HG03135 (cell line): ENCODE data around the gene OR7A10.

ENCODE experiments used
- ATAC-seq: cut with Tn5 transposase; IDR thresholded peaks from one replicate; pipeline ENCODE4 v1.9.1; 2021; ENCODE audit warnings: mild to moderate bottlenecking, moderate library complexity; ENCODE audit not compliant: unreplicated experiment

OR7A10 gene

DNA sequence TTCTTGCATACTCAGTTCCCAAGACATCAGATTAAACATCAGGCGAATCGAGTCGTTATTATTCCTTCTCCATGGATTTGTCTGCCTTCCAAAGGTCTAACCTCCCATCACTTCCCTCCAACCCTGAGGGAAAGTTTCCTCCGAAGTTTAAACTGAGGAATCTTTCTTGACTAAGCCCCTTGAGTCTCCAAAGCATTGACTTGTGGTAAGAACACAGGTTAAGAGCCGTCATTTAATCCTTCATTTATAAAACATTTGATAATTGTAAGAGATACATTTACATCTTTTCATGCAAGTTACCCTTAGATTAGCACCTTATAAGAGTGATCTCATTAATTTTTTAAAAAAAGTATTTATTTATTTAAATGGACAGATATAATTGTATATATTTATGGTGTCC is at the start of gene OR7A10:
Gene OR7A10, minus strand, starts transcription at position 101 of the 400 bp plus-strand sequence. CDS start 7,045 bp downstream, outside the sequence.
- no peak for ATAC-seq

DNA sequence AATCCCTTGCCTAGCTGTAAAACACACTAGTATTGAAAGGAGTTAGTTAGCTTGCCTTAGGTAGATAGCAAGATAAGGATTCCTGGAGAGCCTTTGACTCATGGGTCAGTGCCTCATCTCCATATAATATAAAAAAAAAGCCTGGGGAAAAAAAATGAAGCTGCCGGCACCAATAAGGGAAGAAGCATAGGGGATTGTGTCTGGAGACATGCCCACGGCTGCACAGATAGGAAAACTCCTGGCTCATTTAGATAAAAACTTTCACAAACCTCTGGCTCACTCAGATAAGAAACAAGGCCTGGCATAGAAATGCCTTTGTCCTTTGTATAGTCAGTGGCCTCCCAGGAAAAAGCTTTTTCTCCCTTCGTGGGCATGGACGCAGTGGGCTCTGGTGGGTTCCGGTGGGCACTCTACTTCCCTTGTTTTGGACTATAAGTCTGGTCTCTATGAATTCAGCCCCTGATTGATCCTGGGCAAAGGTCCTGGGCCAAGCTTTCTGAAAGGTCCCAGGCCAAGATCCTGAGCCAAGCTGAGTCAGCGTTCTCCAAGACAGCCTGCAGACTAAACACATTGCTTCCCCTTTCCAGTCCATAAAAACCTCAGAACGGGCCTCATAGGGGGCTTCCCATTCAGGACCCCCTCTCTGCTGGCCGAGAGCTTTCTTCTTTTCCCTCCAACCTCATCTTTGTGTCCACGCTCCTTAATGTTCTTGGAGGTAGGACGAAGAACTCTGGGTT is 42.1 kb upstream of the OR7A10 start:
- ATAC-seq, result no peak

DNA sequence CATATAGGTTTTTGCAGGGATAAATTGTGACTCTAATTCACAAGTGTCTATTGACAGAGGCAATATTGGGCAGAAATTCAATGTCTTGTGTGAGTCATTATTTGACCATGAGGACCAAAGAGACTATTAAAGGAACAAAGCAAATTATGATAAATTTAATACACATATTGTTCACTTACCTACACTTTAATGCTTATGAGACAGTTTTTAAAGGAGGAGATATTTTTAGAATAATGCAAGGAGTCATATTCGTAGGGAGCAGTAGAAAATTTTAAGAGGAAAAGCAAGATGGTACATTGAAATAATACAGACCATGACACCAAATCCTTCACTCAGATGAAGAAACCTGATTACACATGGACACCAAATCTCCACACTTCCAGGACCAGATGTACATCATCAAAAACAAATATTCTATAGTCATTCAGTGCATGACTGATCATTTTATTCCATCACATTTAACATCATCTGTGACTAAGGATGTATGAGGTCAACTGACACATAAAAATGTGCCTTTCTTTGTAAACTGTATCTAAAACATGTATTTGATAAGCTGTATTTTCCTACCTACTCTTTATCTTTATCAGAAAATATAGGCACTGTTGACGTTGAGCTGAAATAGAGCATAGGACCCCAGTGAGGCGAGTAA is 41.4 kb upstream of the OR7A10 start:
- no peak for ATAC-seq

DNA sequence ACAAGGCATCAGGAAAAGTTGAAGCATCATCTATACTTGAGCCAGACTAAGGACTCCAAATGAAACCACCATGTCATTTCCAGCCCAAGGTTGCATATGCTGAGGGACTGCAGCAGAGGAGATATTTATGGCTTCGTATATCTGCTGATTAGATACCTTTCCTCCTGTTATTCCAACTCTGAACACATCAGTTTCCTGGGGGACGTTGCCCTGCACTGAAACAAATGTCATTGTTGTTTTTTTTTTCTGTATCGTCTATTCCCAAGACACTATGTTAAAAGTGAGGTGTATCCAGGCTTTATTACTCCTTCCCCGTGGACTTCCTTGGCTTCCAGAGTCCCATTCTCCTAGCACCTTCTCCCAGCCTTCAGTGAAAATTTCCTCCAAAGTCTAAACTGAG is 37.3 kb upstream of the OR7A10 start, which contains the start of gene OR7A17:
Gene OR7A17, minus strand, starts transcription at position 101 of the 400 bp plus-strand sequence. CDS start 4,777 bp downstream, outside the sequence.
- ATAC-seq, result no peak

DNA sequence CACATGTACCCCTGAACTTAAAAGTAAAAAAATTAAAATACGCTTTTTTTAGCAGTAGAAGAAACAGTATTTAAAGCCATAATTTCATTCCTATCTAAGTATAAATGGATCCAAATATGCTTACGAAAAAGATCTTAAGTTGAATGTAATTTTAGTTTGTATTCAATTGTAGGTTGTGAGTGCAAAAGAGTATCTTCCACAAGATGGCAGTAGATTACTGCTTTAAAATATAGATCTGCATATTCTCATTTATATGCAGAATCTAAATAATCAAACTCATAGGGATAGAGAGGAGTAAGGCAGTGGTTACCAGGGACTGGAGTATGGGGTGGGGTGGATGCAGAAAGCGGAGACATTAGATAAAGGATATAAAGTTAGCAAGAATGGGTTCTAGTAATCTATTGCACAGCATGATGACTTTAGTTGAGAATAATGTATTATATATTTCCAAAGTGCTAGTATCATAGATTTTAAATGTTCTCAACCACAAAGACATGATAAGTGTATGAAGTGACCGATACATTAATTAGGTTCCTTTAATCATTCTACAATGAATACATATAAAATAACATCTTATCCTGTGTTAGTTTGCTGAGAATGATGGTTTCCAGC is 23.0 kb upstream of the OR7A10 start:
- ATAC-seq, result no peak

DNA sequence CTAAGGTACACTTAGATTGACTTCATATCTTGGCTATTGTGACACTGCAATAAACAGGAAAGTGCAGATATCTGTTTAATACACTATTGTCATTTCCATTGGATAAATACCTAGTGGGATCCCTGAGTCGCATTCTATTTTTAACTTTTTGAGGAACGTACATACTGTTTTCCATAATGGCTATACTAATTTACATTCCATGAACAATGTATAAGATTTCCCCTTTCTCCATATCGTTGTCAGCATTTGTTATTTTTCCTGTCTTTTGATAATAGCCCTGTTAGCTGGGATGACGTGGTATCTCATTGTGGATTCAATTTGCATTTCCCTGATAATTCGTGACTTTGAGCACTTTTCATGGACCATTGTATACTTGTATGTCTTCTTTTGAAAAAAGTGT is 19.8 kb upstream of the OR7A10 start:
- ATAC-seq, result no peak

DNA sequence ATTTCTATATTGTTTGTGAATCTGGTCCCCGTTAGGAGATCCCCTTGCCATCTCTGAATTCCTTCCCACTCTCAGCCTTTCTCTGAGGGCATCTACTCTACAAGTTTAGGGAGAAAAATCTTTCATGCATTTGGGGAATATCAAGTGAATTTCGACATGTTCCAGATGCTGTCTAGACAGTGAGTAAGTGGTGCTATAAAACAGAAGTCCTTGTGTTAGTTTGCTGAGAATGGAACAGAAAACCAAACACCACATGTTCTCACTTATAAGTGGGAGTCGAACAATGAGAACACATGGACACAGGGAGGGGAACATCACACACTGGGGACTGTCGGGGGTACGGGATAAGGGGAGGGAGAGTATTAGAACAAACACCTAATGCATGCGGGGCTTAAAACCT is 5.1 kb downstream of the OR7A10 start:
- no peak for ATAC-seq

DNA sequence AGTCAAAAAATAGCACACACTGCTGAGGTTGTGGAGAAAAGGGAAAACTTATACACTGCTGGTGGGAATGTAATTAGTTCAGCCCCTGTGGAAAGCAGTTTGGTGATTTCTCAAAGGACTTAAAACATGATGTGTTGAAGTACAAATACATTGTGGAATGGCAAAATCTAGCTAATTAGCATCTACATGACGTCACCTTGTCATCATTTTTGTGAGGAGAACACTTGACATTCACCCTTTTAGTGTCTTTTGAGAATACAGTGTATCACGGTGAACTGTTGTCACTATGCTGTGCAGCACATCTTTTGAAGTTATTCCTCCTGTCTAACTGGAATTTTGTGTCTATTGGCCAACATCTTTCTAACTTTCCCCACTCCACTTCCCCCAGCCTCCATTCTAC is 5.6 kb downstream of the OR7A10 start:
- ATAC-seq, result no peak

DNA sequence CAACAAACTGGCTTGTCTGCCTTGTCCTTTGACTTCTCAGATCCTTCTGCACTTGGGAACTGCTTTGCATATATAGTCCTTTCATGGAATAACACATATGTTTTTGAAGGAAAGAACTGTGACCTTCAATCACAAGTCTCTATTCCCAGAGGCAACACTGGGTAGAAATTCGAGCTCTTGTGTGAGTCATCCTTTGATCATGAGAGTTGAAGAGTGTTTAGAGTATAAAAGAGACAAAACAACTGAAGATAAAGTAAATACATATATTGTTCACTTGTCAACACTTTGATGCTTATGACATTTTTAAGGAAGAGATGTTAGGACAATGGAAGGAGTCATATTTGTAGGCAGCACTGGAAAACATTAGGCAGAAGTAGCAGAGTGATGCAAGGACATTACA is 8.5 kb downstream of the OR7A10 start:
- ATAC-seq, result no peak

DNA sequence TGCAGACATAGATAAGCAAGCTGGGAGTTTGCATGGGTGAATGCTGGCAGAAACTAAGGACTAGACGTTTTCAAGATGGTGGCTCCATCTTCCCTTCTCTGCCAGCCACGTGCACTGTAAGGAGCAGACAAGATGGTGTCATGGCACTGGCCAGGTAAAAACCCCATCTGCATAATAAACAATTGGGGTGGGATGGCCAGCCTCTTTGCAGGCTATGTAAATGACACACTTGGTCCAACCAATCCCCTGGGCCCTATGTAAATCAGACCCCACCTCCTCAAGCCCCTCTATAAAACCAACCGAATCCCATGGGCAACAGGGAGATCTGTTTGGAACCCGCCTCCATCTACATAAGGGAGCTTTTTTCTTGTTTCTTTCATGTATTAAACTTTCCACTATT is 11.3 kb downstream of the OR7A10 start:
- ATAC-seq, result no peak

DNA sequence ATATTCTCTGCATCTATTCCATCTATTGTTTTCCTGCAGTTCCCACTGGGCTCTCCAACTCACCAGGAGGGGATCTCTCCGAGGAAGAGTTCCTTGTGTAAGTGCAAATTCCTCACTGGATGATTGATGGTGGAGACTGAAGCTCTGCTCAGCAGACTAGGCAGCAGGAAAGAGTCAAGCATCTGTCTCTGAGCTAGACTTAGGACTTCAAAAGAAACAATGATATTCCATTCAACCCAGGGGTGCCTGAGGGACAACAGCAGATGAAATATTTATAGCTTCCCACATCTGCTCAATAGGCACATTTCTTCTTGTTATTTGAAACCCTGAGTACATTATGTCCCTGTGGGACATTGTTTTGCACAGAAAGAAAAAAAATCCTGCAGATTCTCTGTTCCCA is 13.7 kb downstream of the OR7A10 start, which contains the start of the genes OR7A5 and OR7C1:
Gene OR7A5, minus strand, starts transcription at position 175 of the 400 bp plus-strand sequence. CDS start 6,944 bp downstream, outside the sequence.
Gene OR7C1, minus strand, starts transcription at position 175 of the 400 bp plus-strand sequence. CDS start 35,049 bp downstream, outside the sequence.
- no peak for ATAC-seq

DNA sequence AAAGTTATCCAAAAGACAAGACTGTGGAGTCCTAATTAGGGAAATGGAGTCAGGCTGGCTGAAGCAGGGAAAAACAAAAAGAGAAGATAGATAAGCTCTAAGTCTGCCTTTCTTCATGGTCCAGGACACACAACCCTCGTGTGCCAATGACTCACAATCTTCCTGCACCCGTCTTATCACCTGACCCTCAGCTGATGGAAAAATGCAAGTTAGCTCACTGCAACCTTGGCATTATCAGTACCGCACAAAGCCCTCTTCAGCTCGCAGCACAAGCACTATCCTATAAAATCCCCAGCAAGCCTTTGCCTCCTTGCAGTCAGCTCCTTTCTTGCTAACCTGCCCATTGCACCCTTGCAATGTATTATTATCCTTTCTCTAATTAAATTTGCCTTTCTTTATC is 18.0 kb downstream of the OR7A10 start:
- no peak for ATAC-seq

DNA sequence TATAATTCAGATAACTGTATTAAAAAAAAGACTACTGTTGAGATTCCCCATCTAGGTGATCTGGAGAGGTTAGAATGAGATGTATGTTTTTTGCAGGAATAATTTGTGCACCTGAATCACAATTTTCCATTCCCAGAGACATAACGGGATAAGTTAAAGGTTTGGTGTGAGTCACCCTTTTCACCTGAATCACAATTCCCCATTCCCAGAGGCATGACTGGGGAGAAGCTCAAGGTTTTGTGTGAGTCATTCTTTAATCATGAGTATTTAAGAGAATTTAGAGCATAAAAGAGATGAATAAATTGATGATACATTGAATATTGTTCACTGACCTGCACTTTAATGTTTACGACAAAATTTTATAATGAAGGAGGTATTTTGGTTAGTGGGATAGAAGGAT is 22.7 kb downstream of the OR7A10 start:
- no peak for ATAC-seq

DNA sequence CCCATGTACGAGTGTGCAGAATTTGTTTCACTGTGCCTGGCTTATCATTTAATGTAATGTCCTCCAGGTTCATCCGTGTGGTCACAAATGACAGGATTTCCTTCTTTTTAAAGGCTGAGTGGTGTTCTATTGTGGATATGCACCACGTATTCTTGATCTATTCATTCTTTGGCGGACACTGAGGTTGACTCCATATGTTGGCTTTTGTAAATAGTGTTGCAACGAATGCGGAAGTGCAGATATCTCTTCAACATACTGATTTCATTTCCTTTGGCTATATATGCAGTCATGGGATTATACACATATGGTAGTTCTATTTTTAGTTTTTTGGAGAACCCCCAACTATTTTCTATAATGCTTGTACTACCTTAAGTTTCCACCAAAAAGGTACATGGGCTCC is 26.8 kb downstream of the OR7A10 start:
- no peak for ATAC-seq

DNA sequence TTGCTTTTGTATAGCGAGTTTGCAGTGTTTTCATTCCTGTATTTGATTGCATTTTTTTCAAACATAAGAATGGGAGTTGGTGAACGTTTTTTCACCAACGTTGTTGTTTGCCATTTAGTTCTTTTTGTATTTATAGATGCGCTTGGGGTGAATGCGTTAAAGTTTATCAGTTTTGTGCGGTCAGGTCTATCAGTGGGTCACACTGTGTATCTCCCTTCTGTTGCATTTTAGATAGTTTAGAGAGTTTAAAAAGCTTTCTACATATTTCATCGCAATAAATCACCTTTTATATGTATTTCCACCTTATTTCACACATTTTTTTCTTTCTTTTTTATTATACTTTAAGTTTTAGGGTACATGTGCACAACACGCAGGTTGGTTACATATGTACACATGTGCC is 30.1 kb downstream of the OR7A10 start:
- no peak for ATAC-seq

DNA sequence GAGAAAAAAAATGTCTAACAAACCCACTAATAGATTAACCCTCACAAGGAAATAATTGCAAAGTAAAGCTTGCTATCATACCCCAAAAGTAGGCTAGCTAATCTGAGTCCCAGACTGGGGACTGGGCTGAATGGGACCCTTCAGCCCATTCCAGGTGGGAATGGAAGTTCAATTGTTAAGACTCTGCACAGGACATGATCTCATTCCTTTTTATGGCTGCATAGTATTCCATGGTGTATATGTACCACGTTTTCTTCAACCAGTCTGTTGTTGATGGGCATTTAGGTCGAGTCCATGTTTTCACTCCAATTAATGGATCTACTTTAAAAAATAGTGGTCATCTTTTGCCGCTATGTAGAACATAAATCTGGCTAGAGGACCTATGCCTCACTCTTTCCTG is 31.7 kb downstream of the OR7A10 start:
- ATAC-seq, result no peak

DNA sequence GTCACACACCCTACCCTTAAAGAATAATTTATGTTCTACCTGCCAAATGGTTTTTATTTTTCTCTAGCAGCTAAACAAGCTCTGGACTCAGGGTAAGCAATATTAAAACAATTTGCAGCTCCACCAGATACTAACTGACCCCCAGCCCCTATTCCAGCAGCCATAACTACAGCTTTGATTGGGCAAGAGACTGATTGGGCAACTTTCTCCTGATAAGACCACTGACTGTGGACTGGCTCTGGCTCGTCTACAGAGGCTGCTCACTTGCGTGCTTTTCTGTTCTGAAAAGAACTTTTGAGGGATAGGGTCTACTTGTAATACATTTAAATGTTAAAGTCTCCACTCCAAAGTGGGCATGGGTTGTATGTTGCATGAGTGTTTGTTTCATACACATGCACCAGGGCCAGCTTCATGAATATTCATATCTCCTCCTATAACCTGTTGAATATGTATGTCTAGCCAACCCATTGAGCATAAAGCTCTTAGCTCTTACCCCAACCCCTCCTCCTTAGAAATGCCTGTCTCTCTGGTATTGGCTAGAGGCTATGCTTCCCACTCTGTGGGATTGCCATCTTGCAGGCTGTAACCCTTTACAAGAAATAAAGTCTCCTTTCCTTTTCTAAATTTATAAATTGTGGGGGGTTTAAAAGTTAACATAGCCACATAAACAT is 33.6 kb downstream of the OR7A10 start:
- no peak for ATAC-seq

DNA sequence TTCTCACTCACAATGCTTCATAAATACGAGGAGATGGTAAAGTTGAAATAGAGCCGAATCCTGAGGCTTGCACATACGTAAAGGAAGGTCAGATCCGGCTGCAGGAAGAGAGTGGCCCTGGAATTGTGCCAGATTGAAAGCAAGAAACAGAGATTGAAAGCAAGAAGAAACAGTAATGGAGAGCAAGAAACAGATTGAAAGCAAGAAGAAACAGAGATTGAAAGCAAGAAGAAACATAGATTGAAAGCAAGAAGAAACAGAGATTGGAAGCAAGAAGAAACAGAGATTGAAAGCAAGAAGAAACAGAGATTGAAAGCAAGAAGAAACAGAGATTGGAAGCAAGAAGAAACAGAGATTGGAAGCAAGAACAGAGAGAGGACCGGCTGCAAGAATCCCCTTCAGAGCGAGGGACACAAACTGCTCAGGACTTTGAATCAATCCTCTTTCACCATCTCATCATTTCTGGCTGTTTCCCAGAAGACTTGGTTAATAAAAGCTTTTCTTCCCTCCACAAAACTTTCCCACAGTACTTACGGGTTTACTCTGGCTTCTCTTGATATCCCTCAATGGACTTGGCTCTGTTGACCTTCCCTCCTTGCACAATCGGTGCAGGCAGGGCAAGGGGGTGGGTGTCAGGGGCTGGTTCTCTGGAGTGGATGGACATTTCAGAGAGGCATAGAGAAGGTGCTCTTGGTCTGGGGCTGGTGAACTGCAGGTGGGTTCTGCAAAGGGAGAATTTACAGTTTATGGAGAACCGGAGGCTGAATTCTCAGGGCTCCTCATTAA is 39.3 kb downstream of the OR7A10 start:
- no peak for ATAC-seq

DNA sequence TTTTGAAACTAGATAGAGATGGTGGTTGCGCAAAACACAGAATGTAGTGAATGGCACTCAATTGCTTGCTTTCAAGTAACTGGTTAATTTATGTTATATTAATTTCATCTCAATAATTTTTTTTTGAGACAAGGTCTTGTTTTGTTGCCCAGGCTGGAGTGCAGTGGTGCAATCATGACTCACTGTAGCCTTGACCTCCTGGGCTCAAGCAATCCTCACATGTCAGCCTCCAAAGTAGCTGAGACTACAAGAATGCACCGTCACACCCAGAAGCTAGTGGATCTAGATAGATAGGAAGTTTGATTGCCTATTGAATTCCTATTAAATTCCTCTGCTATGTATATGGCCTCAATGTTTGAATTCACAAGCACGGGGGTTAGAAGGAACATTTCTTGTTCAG is 44.0 kb downstream of the OR7A10 start:
- ATAC-seq, result no peak

DNA sequence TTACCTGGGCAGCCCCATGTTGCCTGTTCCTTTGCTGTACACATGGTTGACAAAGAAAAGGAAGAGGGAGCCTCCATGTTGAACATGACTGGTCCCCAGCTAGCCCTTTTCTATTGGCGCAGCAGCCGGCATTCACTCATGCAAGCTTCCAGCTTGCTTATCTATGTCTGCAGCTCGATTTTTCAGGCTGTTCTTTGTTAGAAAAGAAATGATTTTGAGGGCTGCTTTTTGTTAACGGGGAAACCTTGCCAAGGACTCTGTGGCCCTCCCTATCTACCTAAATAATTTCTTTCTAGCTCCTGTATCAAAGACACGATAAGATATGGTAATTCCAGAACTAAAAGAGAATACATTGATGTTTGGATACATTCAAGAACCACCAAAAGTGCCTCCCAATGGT is 50.0 kb downstream of the OR7A10 start:
- ATAC-seq, result no peak
